ENCODE measurements around the gene CELA2A. TPM values are rescaled to one million over a fixed set of nuclear protein-coding genes. Genes with fewer than 3 reads are reported as not detected.

CELA2A gene
- total RNA-seq, 4 donors from 2014 or later = not detected

GRCh38 chr1:15425958-15426357 is 30.6 kb upstream of the CELA2A start:
- no peak for TF ChIP-seq CTCF (IDR thresholded peaks at IDR 0.05; ENCODE audit: low read depth)

- no peak for TF ChIP-seq CTCF (IDR thresholded peaks at IDR 0.05; ENCODE audit: low read depth)
Observed at GRCh38 chr1:15426492-15427279, 29.8 kb upstream of the CELA2A start.

GRCh38 chr1:15427280-15427666 is 29.3 kb upstream of the CELA2A start:
- TF ChIP-seq CTCF (IDR thresholded peaks at IDR 0.05; ENCODE audit: low read depth) = no peak

GRCh38 chr1:15428815-15429435 is 27.6 kb upstream of the CELA2A start:
- no peak for TF ChIP-seq CTCF (IDR thresholded peaks at IDR 0.05; ENCODE audit: low read depth)

GRCh38 chr1:15429701-15430149 is 26.8 kb upstream of the CELA2A start:
- TF ChIP-seq CTCF (IDR thresholded peaks at IDR 0.05; ENCODE audit: low read depth) = no peak

- no peak for TF ChIP-seq CTCF (IDR thresholded peaks at IDR 0.05; ENCODE audit: low read depth)
Observed at GRCh38 chr1:15430787-15431570, 25.6 kb upstream of the CELA2A start.

- no peak for TF ChIP-seq CTCF (IDR thresholded peaks at IDR 0.05; ENCODE audit: low read depth)
Observed at GRCh38 chr1:15431571-15431948, 25.0 kb upstream of the CELA2A start.
